H1 (cell line): ENCODE results near the gene RNF187. TPM values are rescaled to one million over a fixed set of nuclear protein-coding genes. Genes with fewer than 3 reads are reported as not detected.

ENCODE experiments used
- CTCF ChIA-PET: fragments of 300-600 bp; sonication (Branson Sonifier 250); formaldehyde crosslinking; loops from one replicate; lab custom pipeline; 2021; ENCODE audit not compliant: partially characterized antibody; lab: Charles Lee
- POLR2A ChIA-PET: fragments of 300-600 bp; sonication (Branson Sonifier 250); formaldehyde crosslinking; loops from one replicate; lab custom pipeline; 2021; ENCODE audit warnings: inconsistent platforms; ENCODE audit not compliant: partially characterized antibody; lab: Charles Lee
- DNase-seq, 2 experiments: peaks; one replicate each; pipeline versions ENCODE4 v3.0.0 to v3.0.0-alpha.2; 2010 to 2022; ENCODE audit warnings: low spot score in 2 of 2, low read depth in 1 of 2, mixed read lengths in 1 of 2
- FAIRE-seq: peaks from 2 replicates; lab custom pipeline; 2011; peaks lifted over from hg19 to GRCh38; lab: Jason Lieb, UNC
- H2AFZ ChIP-seq: 2 replicates; pipeline ENCODE4 v1.8.1; 2012; ENCODE audit warnings: low read length, inconsistent platforms
- H2AK5ac ChIP-seq: 2 replicates; pipeline ENCODE4 v1.6.1; 2013; ENCODE audit warnings: low read depth, low read length
- H2BK120ac ChIP-seq: replicated peaks from 2 replicates; pipeline ENCODE3; 2013; ENCODE audit warnings: low read depth, low read length, inconsistent platforms
- H2BK12ac ChIP-seq: 2 replicates; pipeline ENCODE4 v1.6.1; 2013; ENCODE audit warnings: low read depth, low read length
- H2BK15ac ChIP-seq: 2 replicates; pipeline ENCODE4 v1.6.1; 2013; ENCODE audit warnings: low read length
- H2BK20ac ChIP-seq: 2 replicates; pipeline ENCODE4 v1.6.1; 2013; ENCODE audit warnings: low read length
- H2BK5ac ChIP-seq: 2 replicates; pipeline ENCODE4 v1.6.1; 2013; ENCODE audit warnings: low read depth, low read length
- H3K14ac ChIP-seq: 2 replicates; pipeline ENCODE4 v1.6.1; 2013; ENCODE audit warnings: inconsistent platforms; ENCODE audit not compliant: insufficient read length
- H3K18ac ChIP-seq: 2 replicates; pipeline ENCODE4 v1.6.1; 2013; ENCODE audit warnings: low read length; ENCODE audit errors: extremely low read depth
- H3K23ac ChIP-seq: 2 replicates; pipeline ENCODE4 v1.6.1; 2013; ENCODE audit warnings: inconsistent platforms; ENCODE audit not compliant: insufficient read length
- H3K23me2 ChIP-seq: 2 replicates; pipeline ENCODE4 v1.6.1; 2013; ENCODE audit warnings: low read depth, low read length
- H3K27ac ChIP-seq: 2 replicates; pipeline ENCODE4 v1.6.1; 2011; ENCODE audit warnings: low read depth, low read length, inconsistent platforms
- H3K27me3 ChIP-seq, 4 experiments: replicated peaks in 1 of 4; 1 replicate in 1 of 4; 2 replicates in 3 of 4; pipeline versions ENCODE4 v1.6.1 to v1.8.1; 2011 to 2013; ENCODE audit warnings: low read length in 3 of 4, mild to moderate bottlenecking in 3 of 4, inconsistent platforms in 2 of 4, mixed read lengths in 2 of 4, moderate library complexity in 1 of 4; ENCODE audit not compliant: control insufficient read depth in 3 of 4, insufficient read depth in 3 of 4; ENCODE audit errors: extremely low read depth in 1 of 4
- H3K36me3 ChIP-seq, 4 experiments: 2 replicates each; pipeline versions ENCODE4 v1.6.1 to v1.8.1; 2011 to 2013; ENCODE audit warnings: mild to moderate bottlenecking in 4 of 4, low read length in 3 of 4, moderate library complexity in 2 of 4, control low read depth in 1 of 4, inconsistent platforms in 1 of 4; ENCODE audit not compliant: insufficient read depth in 4 of 4, control insufficient read depth in 2 of 4
- H3K4ac ChIP-seq: replicated peaks from 2 replicates; pipeline ENCODE3; 2013; ENCODE audit warnings: low read length, low read depth, mixed read lengths, inconsistent platforms; ENCODE audit not compliant: insufficient read length
- H3K4me1 ChIP-seq, 4 experiments: replicated peaks in 1 of 4; 1 replicate in 1 of 4; 2 replicates in 3 of 4; pipeline versions ENCODE4 v1.6.1 to v1.8.1; 2011 to 2013; ENCODE audit warnings: low read length in 3 of 4, inconsistent platforms in 2 of 4, mixed read lengths in 1 of 4; ENCODE audit not compliant: insufficient read depth in 4 of 4, control insufficient read depth in 3 of 4
- H3K4me2 ChIP-seq, 2 experiments: 2 replicates each; pipeline versions ENCODE4 v1.6.1 to v1.8.1; 2011 to 2013; ENCODE audit warnings: low read depth in 2 of 2, low read length in 2 of 2, control low read depth in 1 of 2, inconsistent platforms in 1 of 2, mild to moderate bottlenecking in 1 of 2; ENCODE audit not compliant: insufficient read depth in 1 of 2
- H3K4me3 ChIP-seq, 4 experiments: fragments of 200-600, 300-600 bp in 1 of 4; sonication (generic), shearing (Covaris generic), sonication (Bioruptor Twin) in 1 of 4; 2 replicates each; pipeline versions ENCODE4 v1.5.1 to v1.8.1; 2011 to 2016; ENCODE audit warnings: low read length in 4 of 4, low read depth in 3 of 4, control low read depth in 2 of 4, inconsistent platforms in 2 of 4, mild to moderate bottlenecking in 2 of 4, mixed read lengths in 1 of 4, moderate library complexity in 1 of 4; ENCODE audit not compliant: insufficient read depth in 2 of 4; ENCODE audit errors: extremely low read depth in 1 of 4
- H3K56ac ChIP-seq: replicated peaks from 2 replicates; pipeline ENCODE3; 2013; ENCODE audit warnings: low read depth, mild to moderate bottlenecking, mixed read lengths, low read length, inconsistent platforms; ENCODE audit not compliant: insufficient read length
- H3K79me1 ChIP-seq: 2 replicates; pipeline ENCODE4 v1.6.1; 2013; ENCODE audit warnings: low read depth, low read length, control low read depth
- H3K79me2 ChIP-seq, 2 experiments: 2 replicates each; pipeline versions ENCODE4 v1.6.1 to v1.8.1; 2012 to 2013; ENCODE audit warnings: low read length in 2 of 2, mild to moderate bottlenecking in 2 of 2, inconsistent platforms in 1 of 2; ENCODE audit not compliant: insufficient read depth in 2 of 2, control insufficient read depth in 1 of 2
- H3K9ac ChIP-seq, 4 experiments: replicated peaks in 1 of 4; 1 replicate in 1 of 4; 2 replicates in 3 of 4; pipeline versions ENCODE4 v1.6.1 to v1.8.1; 2011 to 2013; ENCODE audit warnings: low read depth in 3 of 4, low read length in 3 of 4, control low read depth in 2 of 4, mild to moderate bottlenecking in 2 of 4, moderate library complexity in 2 of 4, inconsistent platforms in 1 of 4; ENCODE audit errors: extremely low read depth in 1 of 4
- H3K9me3 ChIP-seq, 2 experiments: 2 replicates each; pipeline versions ENCODE4 v1.6.1 to v1.8.1; 2012 to 2013; ENCODE audit warnings: mild to moderate bottlenecking in 2 of 2, moderate library complexity in 2 of 2, control low read depth in 1 of 2, inconsistent platforms in 1 of 2, low read depth in 1 of 2, low read length in 1 of 2, mixed read lengths in 1 of 2; ENCODE audit not compliant: insufficient read depth in 2 of 2
- H4K20me1 ChIP-seq, 2 experiments: replicated peaks in 1 of 2; 2 replicates each; pipeline versions ENCODE3 to v1.8.1; 2011 to 2013; ENCODE audit warnings: inconsistent platforms in 2 of 2, low read length in 2 of 2, mild to moderate bottlenecking in 1 of 2; ENCODE audit not compliant: insufficient read depth in 2 of 2, control insufficient read depth in 1 of 2
- H4K5ac ChIP-seq: 2 replicates; pipeline ENCODE4 v1.6.1; 2013; ENCODE audit warnings: low read length, low read depth, mixed read lengths, inconsistent platforms; ENCODE audit not compliant: insufficient read length
- H4K8ac ChIP-seq: 2 replicates; pipeline ENCODE4 v1.8.0; 2013; ENCODE audit warnings: mild to moderate bottlenecking, moderate library complexity, low read length, inconsistent platforms; ENCODE audit not compliant: insufficient read depth; ENCODE audit errors: extremely low read depth
- H4K91ac ChIP-seq: replicated peaks from 2 replicates; pipeline ENCODE3; 2013; ENCODE audit warnings: low read length, mixed read lengths, inconsistent platforms; ENCODE audit not compliant: insufficient read length
- ATF3 ChIP-seq: IDR thresholded peaks from 2 replicates; pipeline ENCODE4 v1.6.1; 2011; ENCODE audit warnings: low read depth, mild to moderate bottlenecking, low read length; ENCODE audit not compliant: insufficient read depth
- BACH1 ChIP-seq: IDR thresholded peaks from 2 replicates; pipeline ENCODE4 v1.6.1; 2012; ENCODE audit warnings: low read length, improper control_type of control experiment
- CHD1 ChIP-seq: IDR thresholded peaks from 2 replicates; pipeline ENCODE4 v1.6.1; 2012; ENCODE audit warnings: low read depth, low read length, improper control_type of control experiment
- CREB1 ChIP-seq: IDR thresholded peaks from 2 replicates; pipeline ENCODE4 v1.6.1; 2012; ENCODE audit warnings: inconsistent platforms
- FOSL1 ChIP-seq: IDR thresholded peaks from 2 replicates; pipeline ENCODE4 v1.6.1; 2011; ENCODE audit warnings: mild to moderate bottlenecking, low read depth, low read length, moderate library complexity; ENCODE audit not compliant: insufficient read depth
- HDAC6 ChIP-seq: IDR thresholded peaks from one replicate; pipeline ENCODE4 v1.7.1; 2012; ENCODE audit warnings: low read depth, mild to moderate bottlenecking, inconsistent platforms, low read length, moderate library complexity
- JUN ChIP-seq: IDR thresholded peaks from 2 replicates; pipeline ENCODE4 v1.6.1; 2011; ENCODE audit warnings: low read depth, mild to moderate bottlenecking, improper control_type of control experiment, low read length
- NRF1 ChIP-seq: IDR thresholded peaks from 2 replicates; pipeline ENCODE4 v1.6.1; 2011; ENCODE audit warnings: mild to moderate bottlenecking, low read depth, low read length, improper control_type of control experiment
- RBBP5 ChIP-seq: IDR thresholded peaks from 2 replicates; pipeline ENCODE4 v1.7.1; 2012; ENCODE audit warnings: low read depth, mild to moderate bottlenecking, inconsistent platforms, low read length, moderate library complexity, borderline replicate concordance
- RFX5 ChIP-seq: IDR thresholded peaks from 2 replicates; pipeline ENCODE4 v1.6.1; 2011; ENCODE audit warnings: low read depth, low read length, improper control_type of control experiment, borderline replicate concordance
- RNF2 ChIP-seq: fragments of 200-900, 300-1000 bp; sonication (generic); IDR thresholded peaks from 2 replicates; pipeline ENCODE4 v1.7.1; 2016; ENCODE audit warnings: borderline replicate concordance, low read depth, mild to moderate bottlenecking, antibody characterized with exemption, low read length; ENCODE audit not compliant: poor library complexity, severe bottlenecking; ENCODE audit errors: missing control alignments
- RXRA ChIP-seq: IDR thresholded peaks from 2 replicates; pipeline ENCODE4 v1.6.1; 2011; ENCODE audit warnings: low read depth, mild to moderate bottlenecking, low read length, moderate library complexity; ENCODE audit not compliant: insufficient read depth
- SP4 ChIP-seq: IDR thresholded peaks from 2 replicates; pipeline ENCODE4 v1.6.1; 2012; ENCODE audit warnings: low read length, inconsistent platforms
- YY1 ChIP-seq: IDR thresholded peaks from 2 replicates; pipeline ENCODE4 v1.6.1; 2011; ENCODE audit warnings: low read depth, mild to moderate bottlenecking, low read length
- WGBS, 2 experiments: shearing (Covaris generic) in 1 of 2; methylation state at CpG; one replicate each; pipeline versions ENCODE4 v1.1.6 to v1.1.7; 2013 to 2015; ENCODE audit warnings: low lambda C conversion rate in 2 of 2, mixed read lengths in 2 of 2, inconsistent platforms in 1 of 2, low coverage in 1 of 2, missing lambda C conversion rate in 1 of 2; ENCODE audit not compliant: insufficient replicate concordance in 2 of 2, insufficient coverage in 1 of 2, insufficient read length in 1 of 2; ENCODE audit errors: extremely low coverage in 1 of 2, missing lambda C conversion rate in 1 of 2; 5-methylcytosine and 5-hydroxymethylcytosine counted together
- polyA plus RNA-seq, 7 experiments: library from polyadenylated mRNA; depleted of rRNA in 3 of 7; stranded (reverse) in 5 of 7; unstranded in 2 of 7; fragments of >200 nt in 5 of 7; fragments of 200-250 nt in 2 of 7; gene quantifications; 1 replicate in 5 of 7; 2 replicates in 1 of 7; 4 replicates in 1 of 7; pipeline versions ENCODE4 v1.2.1 to v1.2.3, GENCODE V29; 2011 to 2013; ENCODE audit warnings: missing spikeins in 2 of 7, mixed read lengths in 2 of 7
- total RNA-seq: library from RNA; stranded (reverse); fragmentation: NEBNext Ultra II Directional; extraction: Animal tissue kit (Norgen Biotek cat#: 25700); gene quantifications from 2 replicates; pipeline ENCODE4 v1.2.1, GENCODE V29; 2021

The RNF187 gene
- total and polyA plus RNA-seq, 2 of the 8 experiments (the other 6 are each of a cell fraction or from before 2014, with no cell fraction given): 47.0 to 113 TPM

- H3K4me3 ChIP-seq: no peak overlapping the region
- FAIRE-seq: no peak
- H3K27me3 ChIP-seq: peaks cover 38 to 78% (median 70%) of the 10 kb centered on the region in 4 experiments
Measured at GRCh38 chr1:228541725-228542124, 54.5 kb downstream of the RNF187 start.

More at GRCh38 chr1:228541725-228542124, 54.5 kb downstream of the RNF187 start:
- no peak overlapping the region for H3K18ac ChIP-seq
- no peaks in the 10 kb centered on the region for H3K79me1 ChIP-seq
- H3K79me2 ChIP-seq: no peaks in the 10 kb centered on the region
- no peak overlapping the region for H2AFZ ChIP-seq
- H3K14ac ChIP-seq: no peak overlapping the region
- CTCF ChIA-PET: no interaction called here
- no peak overlapping the region for H2BK120ac ChIP-seq
- H2BK20ac ChIP-seq: no peak overlapping the region
- H3K4ac ChIP-seq: no peak overlapping the region
- no peak overlapping the region for H2BK5ac ChIP-seq
- H3K56ac ChIP-seq: no peak overlapping the region
- no peak overlapping the region for H2BK15ac ChIP-seq
- POLR2A ChIA-PET: no interaction called here
- H4K20me1 ChIP-seq: no peaks in the 10 kb centered on the region
- H3K9me3 ChIP-seq: peaks cover 4 to 55% of the 10 kb centered on the region in 2 experiments; a peak in 2 of 4 replicates
- no peaks in the 10 kb centered on the region for H3K4me1 ChIP-seq
- no peak overlapping the region for H3K27ac ChIP-seq
- no peak overlapping the region for H3K9ac ChIP-seq
- no peaks in the 10 kb centered on the region for H3K36me3 ChIP-seq
- no peak overlapping the region for H3K23ac ChIP-seq
- H2BK12ac ChIP-seq: no peak overlapping the region
- no peak for DNase-seq
- H4K8ac ChIP-seq: no peak overlapping the region
- no peak overlapping the region for H4K5ac ChIP-seq
- H4K91ac ChIP-seq: no peak overlapping the region
- no peak overlapping the region for H2AK5ac ChIP-seq
- no peaks in the 10 kb centered on the region for H3K23me2 ChIP-seq
- no peak for TF ChIP-seq RXRA
- no peak for TF ChIP-seq RNF2
- no peak for TF ChIP-seq JUN
- TF ChIP-seq ATF3: no peak
- no peak for TF ChIP-seq BACH1
- no peak for TF ChIP-seq SP4
- no peak for TF ChIP-seq CREB1
- no peak for TF ChIP-seq CHD1
- no peak for TF ChIP-seq NRF1
- TF ChIP-seq FOSL1: no peak
- TF ChIP-seq HDAC6: no peak
- TF ChIP-seq RFX5: no peak
- TF ChIP-seq YY1: no peak
- TF ChIP-seq RBBP5: no peak
- 89% methylated on average over 4 of the region's 4 CpGs; no CpG with 5 or more reads in 1 of the 2 experiments for WGBS, 2 experiments
- H3K4me2 ChIP-seq: no peak overlapping the region
